Measurements from ENCODE around the gene PIANP.
A peak's percentile ranks its signal among the peaks of the same experiment; 100 is the strongest.
"Not testable (repeated sequence)": the region's sequence is repeated elsewhere in the genome, so short reads cannot be mapped to it uniquely, and the experiment has no call there.

PIANP gene

GRCh38 chr12:6708960-6709394, 8.4 kb upstream of the PIANP start:
- no peak for DNase-seq (ENCODE audit: extremely low read depth in 1 of 2, low read depth in 1 of 2)

DNA sequence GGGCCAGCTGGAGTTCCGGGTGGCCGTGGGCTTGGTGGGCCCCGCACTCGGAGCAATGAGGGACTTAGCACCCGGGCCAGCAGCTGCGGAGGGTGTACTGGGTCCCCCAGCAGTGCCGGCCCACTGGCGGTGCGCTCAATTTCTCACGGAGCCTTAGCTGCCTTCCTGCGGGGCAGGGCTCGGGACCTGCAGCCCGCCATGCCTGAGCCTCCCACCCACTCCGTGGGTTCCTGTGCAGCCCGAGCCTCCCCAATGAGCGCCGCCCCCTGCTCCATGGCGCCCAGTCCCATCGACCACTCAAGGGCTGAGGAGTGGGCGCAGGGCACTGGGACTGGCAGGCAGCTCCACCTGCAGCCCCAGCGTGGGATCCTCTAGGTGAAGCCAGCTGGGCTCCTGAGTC, 7.7 kb upstream of the PIANP start:
- not testable (repeated sequence) for DNase-seq (ENCODE audit: extremely low read depth in 1 of 2, low read depth in 1 of 2)

- no peak for DNase-seq (ENCODE audit: extremely low read depth in 1 of 2, low read depth in 1 of 2)
Observed at GRCh38 chr12:6703631-6704030, 3.0 kb upstream of the PIANP start.

GRCh38 chr12:6701078-6701768, 608 bp upstream of the PIANP start:
- no peak for DNase-seq (ENCODE audit: extremely low read depth in 1 of 2, low read depth in 1 of 2)

DNA sequence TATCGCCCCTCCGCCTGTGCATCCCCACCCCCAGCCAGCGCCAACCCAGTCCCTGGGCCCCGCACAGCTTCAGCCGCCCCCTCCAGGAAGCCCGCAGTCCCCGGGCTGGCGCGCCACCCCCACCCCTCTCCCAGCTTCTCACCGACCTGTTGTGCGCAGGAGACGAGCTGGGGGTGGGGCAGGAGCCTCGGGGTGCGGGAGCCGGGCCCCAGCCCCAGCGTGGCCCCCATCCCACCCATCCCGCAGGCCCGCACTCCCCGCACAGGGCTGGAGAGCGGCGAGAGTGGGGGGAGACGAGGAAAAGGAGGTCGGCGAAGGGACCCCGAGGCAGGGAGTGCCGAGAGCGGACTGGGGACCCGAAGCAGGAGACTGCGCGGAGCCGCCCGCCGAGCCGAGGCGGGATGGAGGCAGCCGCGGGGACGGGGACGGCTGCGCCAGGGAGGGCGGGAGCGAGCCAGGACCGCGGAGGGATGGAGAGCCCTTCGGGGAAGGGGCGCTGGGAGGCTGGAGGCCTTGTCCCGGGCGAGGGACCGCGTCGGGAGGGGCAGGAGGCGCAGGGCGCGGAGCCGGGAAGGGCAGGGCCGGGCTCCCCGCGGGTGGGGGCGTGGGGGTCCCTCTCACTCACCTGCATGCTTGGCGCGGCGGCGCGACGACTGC, 498 bp downstream of the PIANP start:
- no peak for DNase-seq (ENCODE audit: extremely low read depth in 1 of 2, low read depth in 1 of 2)

- DNase-seq (ENCODE audit: extremely low read depth in 1 of 2, low read depth in 1 of 2): no peak
Observed at GRCh38 chr12:6699259-6699988, 1.2 kb downstream of the PIANP start.

DNA sequence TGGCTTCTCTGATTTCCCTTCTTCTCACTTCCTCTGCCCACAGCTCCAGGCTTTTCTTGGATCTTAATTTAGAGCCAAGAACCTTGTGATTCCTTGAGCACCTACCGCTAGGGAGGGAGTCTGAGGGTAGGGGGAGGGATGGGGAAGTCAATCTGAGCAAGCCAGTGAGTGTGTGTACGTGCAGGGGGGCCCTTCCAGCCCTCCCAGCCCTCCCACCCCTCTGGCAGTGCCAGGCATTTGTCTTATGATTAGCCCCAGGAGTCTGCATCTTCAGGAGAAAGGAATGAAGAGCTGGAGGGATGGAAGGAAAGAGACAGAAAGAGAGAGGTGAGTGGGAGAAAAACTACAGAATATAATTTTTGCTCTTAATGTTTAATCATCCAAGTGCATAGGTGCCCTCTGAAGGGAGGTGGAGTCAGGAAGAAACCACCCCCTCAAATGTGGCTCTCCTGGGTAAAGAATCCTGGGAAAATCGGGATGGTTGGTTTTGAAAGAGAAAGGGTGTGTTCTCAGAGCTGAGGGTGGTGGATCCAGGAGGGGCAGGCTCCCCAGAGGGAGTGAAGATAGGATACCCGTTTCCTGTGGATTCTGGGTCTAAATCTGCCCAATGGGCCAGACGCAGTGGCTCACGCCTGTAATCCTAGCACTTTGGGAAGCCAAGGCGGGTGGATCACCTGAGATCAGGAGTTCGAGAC, 2.1 kb downstream of the PIANP start:
- DNase-seq (ENCODE audit: extremely low read depth in 1 of 2, low read depth in 1 of 2): no peak

DNA sequence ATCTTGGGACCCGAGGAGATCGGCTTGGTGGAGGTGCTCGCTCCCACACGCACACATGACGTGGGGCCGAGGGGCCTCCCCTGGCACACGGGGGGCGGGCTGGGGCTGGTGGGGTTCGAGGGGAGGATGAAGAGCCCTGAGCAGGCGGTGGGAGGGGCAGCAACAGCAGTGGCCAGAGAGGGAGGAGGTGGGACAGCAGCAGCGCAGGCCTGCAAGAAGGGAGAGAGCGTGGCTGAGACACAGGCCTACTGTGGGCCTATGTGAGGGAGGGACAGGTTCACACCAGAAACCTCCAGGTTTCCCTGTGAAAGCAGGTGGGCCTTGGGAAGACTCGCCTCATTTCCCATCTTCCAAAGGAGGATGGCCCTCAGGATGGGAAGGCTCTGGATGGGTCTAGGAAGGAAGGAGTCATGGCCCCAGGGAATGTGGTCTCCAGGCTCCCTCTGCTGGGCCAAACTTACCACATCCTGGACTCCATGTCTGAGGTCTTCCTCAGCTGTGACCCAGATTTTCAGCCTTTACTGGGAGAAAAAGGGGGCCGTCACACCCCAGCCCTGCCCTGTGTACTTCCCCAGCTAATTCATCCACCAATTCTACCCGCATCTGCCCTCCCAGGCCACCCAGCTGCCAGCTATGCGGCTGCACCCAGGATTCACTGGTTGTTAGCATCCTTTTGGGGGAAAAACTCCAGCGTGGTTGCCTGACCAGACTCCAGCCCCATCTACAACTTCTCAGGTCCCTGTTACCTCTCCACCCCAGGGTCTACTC, 2.8 kb downstream of the PIANP start:
- no peak for DNase-seq (ENCODE audit: extremely low read depth in 1 of 2, low read depth in 1 of 2)

- no peak for DNase-seq (ENCODE audit: extremely low read depth in 1 of 2, low read depth in 1 of 2)
Observed at GRCh38 chr12:6696690-6697583, 3.7 kb downstream of the PIANP start.

- DNase-seq (ENCODE audit: extremely low read depth in 1 of 2, low read depth in 1 of 2): no peak
Observed at GRCh38 chr12:6695313-6696045, 5.1 kb downstream of the PIANP start.

GRCh38 chr12:6694701-6695100, 5.9 kb downstream of the PIANP start:
- DNase-seq (ENCODE audit: extremely low read depth in 1 of 2, low read depth in 1 of 2): no peak

- no peak for DNase-seq (ENCODE audit: extremely low read depth in 1 of 2, low read depth in 1 of 2)
Observed at GRCh38 chr12:6693832-6694355, 6.7 kb downstream of the PIANP start.

DNA sequence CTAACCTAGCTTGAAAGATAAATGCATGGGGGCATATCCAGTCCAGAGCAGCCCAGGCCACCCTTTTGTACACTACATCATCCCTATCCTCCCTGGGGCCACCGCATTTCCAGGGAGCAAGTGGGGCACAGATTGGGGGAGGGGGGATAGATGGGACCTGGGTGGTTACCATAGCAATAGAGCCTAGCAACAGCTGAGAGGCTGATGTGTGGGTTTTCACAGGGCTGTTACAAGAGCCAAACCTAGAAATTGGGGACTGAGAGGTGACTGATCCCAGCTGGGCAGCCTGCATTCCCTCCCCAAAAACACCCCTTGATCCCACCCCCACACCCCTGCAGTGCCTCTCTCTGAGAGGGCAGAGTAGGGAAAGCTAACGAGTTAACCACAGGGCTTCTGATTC, 7.7 kb downstream of the PIANP start:
- no peak for DNase-seq (ENCODE audit: extremely low read depth in 1 of 2, low read depth in 1 of 2)

DNA sequence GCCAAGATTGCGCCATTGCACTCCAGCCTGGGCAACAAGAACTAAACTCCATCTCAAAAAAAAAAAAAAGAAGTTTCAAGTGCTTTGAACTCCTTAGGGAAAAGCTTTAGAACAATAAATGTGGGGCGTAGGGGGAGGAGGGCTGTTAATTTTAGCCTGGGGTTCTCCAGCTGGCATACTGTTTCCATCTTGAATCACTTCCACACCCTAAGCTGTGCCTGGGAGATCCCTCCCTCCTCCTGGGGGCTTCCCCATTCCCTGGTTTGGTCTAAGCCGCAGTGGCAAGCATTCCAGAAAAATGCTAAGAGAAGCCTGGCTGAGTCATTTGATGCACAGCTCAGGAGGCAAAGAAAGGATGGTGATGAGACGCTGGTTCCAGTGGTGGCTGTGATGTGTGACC, 9.1 kb downstream of the PIANP start:
- DNase-seq (ENCODE audit: extremely low read depth in 1 of 2, low read depth in 1 of 2): no peak

GRCh38 chr12:6688999-6689882, 11.4 kb downstream of the PIANP start, which contains the start of gene ZNF384:
Gene ZNF384, minus strand, starts transcription at chr12:6689375. Its CDS starts 9,855 bp downstream, at chr12:6679520.
- peak; percentile 86 to 96 for DNase-seq (ENCODE audit: extremely low read depth in 1 of 2, low read depth in 1 of 2)

GRCh38 chr12:6688543-6688998, 12.0 kb downstream of the PIANP start:
- DNase-seq (ENCODE audit: extremely low read depth in 1 of 2, low read depth in 1 of 2): no peak

DNA sequence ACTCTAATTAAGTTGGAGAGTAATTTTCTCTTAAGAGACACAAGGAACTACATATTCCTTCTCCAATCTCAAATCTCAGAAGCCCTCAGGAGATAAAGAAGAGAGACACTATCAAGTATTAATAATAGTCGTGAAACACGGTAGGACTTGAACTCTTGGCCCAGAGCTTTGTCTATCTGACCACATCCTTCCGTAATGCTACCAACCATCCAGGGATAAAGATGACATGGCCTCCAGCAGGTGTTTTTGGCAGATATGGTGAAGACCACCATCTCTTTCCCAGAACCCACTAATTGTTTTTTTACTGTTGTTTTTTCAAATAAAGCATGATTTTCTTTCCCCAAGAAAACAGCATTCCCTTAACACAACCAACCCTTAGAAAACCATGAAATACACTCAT, 14.8 kb downstream of the PIANP start:
- DNase-seq (ENCODE audit: extremely low read depth in 1 of 2, low read depth in 1 of 2): no peak
